H9 (cell line): ENCODE measurements around the gene SERTAD2. TPM values are rescaled to one million over a fixed set of nuclear protein-coding genes. Genes with fewer than 3 reads are reported as not detected.

Experiments used
- DNase-seq: peaks from one replicate; pipeline ENCODE4 v3.0.0-alpha.2; 2017
- H2AFZ ChIP-seq: one replicate; pipeline ENCODE4 v1.6.1; 2013; ENCODE audit warnings: mild to moderate bottlenecking, low read length, control low read depth, moderate library complexity
- H2AK5ac ChIP-seq: 2 replicates; pipeline ENCODE4 v1.6.1; 2013; ENCODE audit warnings: low read length, control low read depth, mixed read lengths; ENCODE audit not compliant: insufficient read length
- H2BK120ac ChIP-seq: one replicate; pipeline ENCODE4 v1.6.1; 2013; ENCODE audit warnings: low read depth, mild to moderate bottlenecking, low read length, control low read depth, inconsistent platforms; ENCODE audit not compliant: poor library complexity, severe bottlenecking
- H2BK12ac ChIP-seq: 2 replicates; pipeline ENCODE4 v1.6.1; 2013; ENCODE audit warnings: low read length, control low read depth, mixed read lengths, low read depth; ENCODE audit not compliant: insufficient read length
- H2BK15ac ChIP-seq: 2 replicates; pipeline ENCODE4 v1.6.1; 2013; ENCODE audit warnings: low read depth, low read length, control low read depth
- H2BK20ac ChIP-seq: one replicate; pipeline ENCODE4 v1.6.1; 2013; ENCODE audit warnings: low read depth, mild to moderate bottlenecking, low read length, control low read depth, inconsistent platforms; ENCODE audit not compliant: poor library complexity, severe bottlenecking
- H2BK5ac ChIP-seq: 2 replicates; pipeline ENCODE4 v1.6.1; 2013; ENCODE audit warnings: low read length, control low read depth, mixed read lengths; ENCODE audit not compliant: insufficient read length
- H3K14ac ChIP-seq: 2 replicates; pipeline ENCODE4 v1.6.1; 2013; ENCODE audit warnings: low read length, control low read depth; ENCODE audit not compliant: insufficient read depth
- H3K18ac ChIP-seq: 2 replicates; pipeline ENCODE4 v1.6.1; 2013; ENCODE audit warnings: low read depth, mild to moderate bottlenecking, mixed read lengths, low read length, control low read depth; ENCODE audit not compliant: insufficient read length
- H3K23ac ChIP-seq: 2 replicates; pipeline ENCODE4 v1.6.1; 2013; ENCODE audit warnings: low read length, control low read depth, mixed read lengths, low read depth; ENCODE audit not compliant: insufficient read length
- H3K23me2 ChIP-seq: 2 replicates; pipeline ENCODE4 v1.6.1; 2013; ENCODE audit warnings: low read depth, mild to moderate bottlenecking, mixed read lengths, low read length, control low read depth; ENCODE audit not compliant: insufficient read length, poor library complexity, severe bottlenecking
- H3K27ac ChIP-seq: 2 replicates; pipeline ENCODE4 v1.5.1; 2013; ENCODE audit warnings: low read length, control low read depth, mixed read lengths, low read depth; ENCODE audit not compliant: insufficient read length
- H3K27me3 ChIP-seq: 2 replicates; pipeline ENCODE4 v1.6.1; 2013; ENCODE audit warnings: low read length, control low read depth, inconsistent platforms; ENCODE audit not compliant: insufficient read depth
- H3K4ac ChIP-seq: 2 replicates; pipeline ENCODE4 v1.6.1; 2013; ENCODE audit warnings: low read depth, mild to moderate bottlenecking, control low read depth, inconsistent platforms, low read length, moderate library complexity
- H3K4me1 ChIP-seq: 2 replicates; pipeline ENCODE4 v1.6.1; 2013; ENCODE audit warnings: low read length, control low read depth, inconsistent platforms; ENCODE audit not compliant: insufficient read depth
- H3K4me2 ChIP-seq: 2 replicates; pipeline ENCODE4 v1.6.1; 2013; ENCODE audit warnings: low read length, control low read depth, mixed read lengths; ENCODE audit not compliant: insufficient read length, insufficient read depth
- H3K56ac ChIP-seq: 2 replicates; pipeline ENCODE4 v1.6.1; 2013; ENCODE audit warnings: low read depth, mild to moderate bottlenecking, mixed read lengths, low read length, control low read depth; ENCODE audit not compliant: insufficient read length
- H3K79me1 ChIP-seq: 2 replicates; pipeline ENCODE4 v1.6.1; 2013; ENCODE audit warnings: low read depth, mild to moderate bottlenecking, moderate library complexity, low read length, control low read depth, inconsistent platforms; ENCODE audit not compliant: insufficient read depth, poor library complexity, severe bottlenecking
- H3K79me2 ChIP-seq: 2 replicates; pipeline ENCODE4 v1.6.1; 2013; ENCODE audit warnings: low read length, control low read depth, inconsistent platforms; ENCODE audit not compliant: insufficient read depth
- H3K9ac ChIP-seq: 2 replicates; pipeline ENCODE4 v1.6.1; 2013; ENCODE audit warnings: low read length, control low read depth, mixed read lengths; ENCODE audit not compliant: insufficient read length; ENCODE audit errors: extremely low read depth
- H3K9me3 ChIP-seq: one replicate; pipeline ENCODE4 v1.6.1; 2013; ENCODE audit warnings: low read depth, low read length, inconsistent platforms; ENCODE audit not compliant: control insufficient read depth
- H3T11ph ChIP-seq: one replicate; pipeline ENCODE4 v1.6.1; 2013; ENCODE audit warnings: mild to moderate bottlenecking, low read length, control low read depth, inconsistent platforms
- H4K20me1 ChIP-seq: one replicate; pipeline ENCODE4 v1.6.1; 2013; ENCODE audit not compliant: control insufficient read depth, insufficient read length, insufficient read depth
- H4K5ac ChIP-seq: 2 replicates; pipeline ENCODE4 v1.6.1; 2013; ENCODE audit warnings: low read depth, mild to moderate bottlenecking, mixed read lengths, low read length, control low read depth; ENCODE audit not compliant: insufficient read length
- H4K8ac ChIP-seq: replicated peaks from 2 replicates; pipeline ENCODE4 v1.6.1; 2013; ENCODE audit warnings: low read length, control low read depth, mixed read lengths, low read depth; ENCODE audit not compliant: insufficient read length
- H4K91ac ChIP-seq: 2 replicates; pipeline ENCODE4 v1.6.1; 2013; ENCODE audit warnings: low read depth, mild to moderate bottlenecking, moderate library complexity, mixed read lengths, low read length, control low read depth; ENCODE audit not compliant: insufficient read length
- H3K27ac Mint-ChIP-seq, 3 experiments: 2 replicates in 2 of 3; 3 replicates in 1 of 3; pipeline ENCODE4 v1.8.0; 2020 to 2021; ENCODE audit warnings: mixed read lengths in 3 of 3, mild to moderate bottlenecking in 1 of 3, moderate library complexity in 1 of 3
- H3K27me3 Mint-ChIP-seq: 2 replicates; pipeline ENCODE4 v1.8.0; 2021; ENCODE audit warnings: low read depth, mild to moderate bottlenecking, moderate library complexity, mixed read lengths
- H3K36me3 Mint-ChIP-seq, 3 experiments: 2 replicates in 2 of 3; 3 replicates in 1 of 3; pipeline ENCODE4 v1.8.0; 2020 to 2021; ENCODE audit warnings: low read depth in 3 of 3, mixed read lengths in 3 of 3; ENCODE audit not compliant: insufficient read depth in 1 of 3
- H3K4me1 Mint-ChIP-seq, 2 experiments: 2 replicates each; pipeline ENCODE4 v1.8.0; 2020; ENCODE audit warnings: mixed read lengths in 2 of 2
- H3K4me3 Mint-ChIP-seq, 2 experiments: 2 replicates in 1 of 2; 3 replicates in 1 of 2; pipeline ENCODE4 v1.8.0; 2020 to 2021; ENCODE audit warnings: mild to moderate bottlenecking in 2 of 2, mixed read lengths in 2 of 2, moderate library complexity in 1 of 2
- H3K9me3 Mint-ChIP-seq, 2 experiments: 2 replicates in 1 of 2; 3 replicates in 1 of 2; pipeline ENCODE4 v1.8.0; 2020; ENCODE audit warnings: mild to moderate bottlenecking in 2 of 2, mixed read lengths in 2 of 2, moderate library complexity in 1 of 2
- WGBS: extraction: QIAGEN DNeasy Blood & Tissue Kit; methylation state at CpG from one replicate; pipeline ENCODE4 v1.1.7; 2013; ENCODE audit warnings: missing lambda C conversion rate, low lambda C conversion rate, mixed read lengths; ENCODE audit not compliant: insufficient read length; ENCODE audit errors: extremely low coverage; 5-methylcytosine and 5-hydroxymethylcytosine counted together
- total RNA-seq: library from RNA; stranded (reverse); gene quantifications from 2 replicates; pipeline ENCODE4 v1.2.1, GENCODE V29; 2021
- TF ChIP-seq, protein P1 (sequence below): fragments of 200-600 bp; sonication (generic); conservative IDR thresholded peaks from 3 replicates; pipeline ENCODE4 v1.8.0; 2021; ENCODE audit warnings: antibody characterized with exemption, mild to moderate bottlenecking

The SERTAD2 gene
- total RNA-seq, 1 experiment from 2014 or later = 3.5 TPM

DNA sequence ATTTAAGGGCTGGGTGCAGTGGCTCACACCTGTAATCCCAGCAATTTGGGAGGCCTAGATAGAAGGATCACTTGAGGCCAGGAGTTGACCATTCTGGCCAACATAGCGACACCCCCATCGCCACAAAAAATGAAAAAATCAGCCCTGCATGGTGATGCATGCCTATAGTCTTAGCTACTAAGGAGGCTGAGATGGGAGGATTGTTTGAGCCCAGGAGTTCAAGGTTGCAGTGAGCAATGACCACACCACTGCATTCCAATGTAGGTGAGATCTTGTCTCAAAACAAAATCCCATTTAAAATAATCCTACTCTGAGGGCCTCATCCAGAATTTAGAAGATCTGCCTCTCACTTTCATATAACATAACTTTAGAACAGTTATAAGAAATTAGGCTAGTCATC, 2.7 kb upstream of the SERTAD2 start:
- H2BK120ac ChIP-seq = no peak overlapping the region
- Mint-ChIP-seq H3K4me3 (no peak overlapping the region), H3K27ac (no peak overlapping the region), H3K4me1 (peaks cover 25 to 27% of the 10 kb centered on the region in 2 experiments), H3K27me3 (peaks cover 44% of the 10 kb centered on the region), H3K36me3 (no peaks in the 10 kb centered on the region), H3K9me3 (no peaks in the 10 kb centered on the region)
- TF ChIP-seq, protein P1, sequence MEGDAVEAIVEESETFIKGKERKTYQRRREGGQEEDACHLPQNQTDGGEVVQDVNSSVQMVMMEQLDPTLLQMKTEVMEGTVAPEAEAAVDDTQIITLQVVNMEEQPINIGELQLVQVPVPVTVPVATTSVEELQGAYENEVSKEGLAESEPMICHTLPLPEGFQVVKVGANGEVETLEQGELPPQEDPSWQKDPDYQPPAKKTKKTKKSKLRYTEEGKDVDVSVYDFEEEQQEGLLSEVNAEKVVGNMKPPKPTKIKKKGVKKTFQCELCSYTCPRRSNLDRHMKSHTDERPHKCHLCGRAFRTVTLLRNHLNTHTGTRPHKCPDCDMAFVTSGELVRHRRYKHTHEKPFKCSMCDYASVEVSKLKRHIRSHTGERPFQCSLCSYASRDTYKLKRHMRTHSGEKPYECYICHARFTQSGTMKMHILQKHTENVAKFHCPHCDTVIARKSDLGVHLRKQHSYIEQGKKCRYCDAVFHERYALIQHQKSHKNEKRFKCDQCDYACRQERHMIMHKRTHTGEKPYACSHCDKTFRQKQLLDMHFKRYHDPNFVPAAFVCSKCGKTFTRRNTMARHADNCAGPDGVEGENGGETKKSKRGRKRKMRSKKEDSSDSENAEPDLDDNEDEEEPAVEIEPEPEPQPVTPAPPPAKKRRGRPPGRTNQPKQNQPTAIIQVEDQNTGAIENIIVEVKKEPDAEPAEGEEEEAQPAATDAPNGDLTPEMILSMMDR = no peak
- no peak overlapping the region for H4K5ac ChIP-seq
- no peak overlapping the region for H2BK15ac ChIP-seq
- no peak overlapping the region for H3K4me2 ChIP-seq
- H4K20me1 ChIP-seq = no peaks in the 10 kb centered on the region
- H2BK12ac ChIP-seq = no peak overlapping the region
- H3K79me2 ChIP-seq = no peaks in the 10 kb centered on the region
- no peak overlapping the region for H3K14ac ChIP-seq
- no peak overlapping the region for H3K9ac ChIP-seq
- H3K79me1 ChIP-seq = no peaks in the 10 kb centered on the region
- H2BK20ac ChIP-seq = no peak overlapping the region
- H4K91ac ChIP-seq = no peak overlapping the region
- H3K27me3 ChIP-seq = no peaks in the 10 kb centered on the region; the same call in 1 of the 2 replicates
- no peaks in the 10 kb centered on the region for H3K9me3 ChIP-seq
- peaks cover 18% of the 10 kb centered on the region for H3K23me2 ChIP-seq
- H3K23ac ChIP-seq = no peak overlapping the region
- no peak overlapping the region for H3K27ac ChIP-seq
- no peak overlapping the region for H3K4ac ChIP-seq
- WGBS = no CpG with 5 or more reads among the region's 2 CpGs
- H2BK5ac ChIP-seq = no peak overlapping the region
- DNase-seq = no peak
- no peak overlapping the region for H2AFZ ChIP-seq
- no peak overlapping the region for H3K18ac ChIP-seq
- H2AK5ac ChIP-seq = no peak overlapping the region
- no peak overlapping the region for H3T11ph ChIP-seq
- peaks cover 2% of the 10 kb centered on the region; the same call in 1 of the 2 replicates for H3K4me1 ChIP-seq
- no peak overlapping the region for H3K56ac ChIP-seq
- H4K8ac ChIP-seq = no peak overlapping the region
